GM20431 (cell line): Measurements from ENCODE around the gene ZNF280B.
"Not testable (repeated sequence)": the region's sequence is repeated elsewhere in the genome, so short reads cannot be mapped to it uniquely, and the experiment has no call there.

Experiments used
- in situ Hi-C: fragments of 300-500 bp; cut with MseI, MboI; formaldehyde crosslinking; loops from one replicate; pipeline ENCODE4 v1.15.0; 2020; ENCODE audit warnings: low sequenced_read_pairs; ENCODE audit not compliant: unreplicated experiment

The ZNF280B gene

GRCh38 chr22:22465782-22466181 is 42.8 kb downstream of the ZNF280B start:
- in situ Hi-C loops = no loop called here

- in situ Hi-C loops = no loop called here
Measured at GRCh38 chr22:22465094-22465602, 43.4 kb downstream of the ZNF280B start.

GRCh38 chr22:22464541-22465054 is 43.9 kb downstream of the ZNF280B start:
- in situ Hi-C loops = no loop called here

- in situ Hi-C loops = no loop called here
Measured at GRCh38 chr22:22463855-22464540, 44.5 kb downstream of the ZNF280B start.

- in situ Hi-C loops = no loop called here
Measured at GRCh38 chr22:22462813-22463567, 45.6 kb downstream of the ZNF280B start.

GRCh38 chr22:22461583-22461982 is 47.0 kb downstream of the ZNF280B start:
- in situ Hi-C loops = no loop called here

GRCh38 chr22:22461111-22461510 is 47.4 kb downstream of the ZNF280B start:
- in situ Hi-C loops = no loop called here

- in situ Hi-C loops = no loop called here
Measured at GRCh38 chr22:22460635-22461034, 47.9 kb downstream of the ZNF280B start.

- in situ Hi-C loops = no loop called here
Measured at GRCh38 chr22:22460060-22460459, 48.5 kb downstream of the ZNF280B start.

GRCh38 chr22:22458896-22459588 is 49.5 kb downstream of the ZNF280B start:
- in situ Hi-C loops = no loop called here

- in situ Hi-C loops = no loop called here
Measured at GRCh38 chr22:22458387-22458786, 50.2 kb downstream of the ZNF280B start.

- in situ Hi-C loops = no loop called here
Measured at GRCh38 chr22:22454997-22455396, 53.5 kb downstream of the ZNF280B start.

- in situ Hi-C loops = no loop called here
Measured at GRCh38 chr22:22452996-22453686, 55.4 kb downstream of the ZNF280B start.

- in situ Hi-C loops = no loop called here
Measured at GRCh38 chr22:22452211-22452610, 56.3 kb downstream of the ZNF280B start.

- in situ Hi-C loops = no loop called here
Measured at GRCh38 chr22:22450343-22450839, 58.2 kb downstream of the ZNF280B start.

- in situ Hi-C loops = no loop called here
Measured at GRCh38 chr22:22449819-22450218, 58.7 kb downstream of the ZNF280B start.

- in situ Hi-C loops = no loop called here
Measured at GRCh38 chr22:22446517-22446916, 62.0 kb downstream of the ZNF280B start.

- in situ Hi-C loops = not testable (repeated sequence)
Measured at GRCh38 chr22:22444007-22444589, 64.4 kb downstream of the ZNF280B start.

- in situ Hi-C loops = no loop called here
Measured at GRCh38 chr22:22442928-22443709, 65.4 kb downstream of the ZNF280B start.
